Suprapubic skin (tissue), 3 donors: ENCODE data around the gene NR3C2.

Experiments used
- CTCF ChIP-seq, 2 donors: fragments of 200-600 bp in 1 of 2; fragments of 450-650 bp in 1 of 2; sonication (generic) in 1 of 2; IDR thresholded peaks; one replicate each; pipeline ENCODE4 v1.5.1; 2016 to 2019; ENCODE audit warnings: antibody characterized with exemption in 2 of 2, mild to moderate bottlenecking in 1 of 2, moderate library complexity in 1 of 2
- POLR2AphosphoS5 ChIP-seq, 3 donors: sonication (generic); formaldehyde crosslinking; IDR thresholded peaks; one replicate each; pipeline ENCODE4 v1.6.1; 2017; ENCODE audit warnings: antibody characterized with exemption in 3 of 3

GRCh38 chr4:148073349-148073748, 368.9 kb downstream of the NR3C2 start:
- no peak for TF ChIP-seq CTCF (IDR thresholded peaks at IDR 0.05)
- no peak for TF ChIP-seq POLR2AphosphoS5 (IDR thresholded peaks at IDR 0.05)
